ENCODE measurements around the gene XRCC1.

Gene XRCC1

GRCh38 chr19:43575156-43575950 is at the start of gene XRCC1, which contains the start of gene PINLYP:
Gene XRCC1 (minus strand): TSS chr19:43575527. CDS start chr19:43575458, 69 bp downstream.
Gene PINLYP (plus strand): TSS chr19:43575801. CDS start chr19:43577192, 1,391 bp downstream.
- no peaks in the 10 kb centered on the region for H3K27me3 ChIP-seq (replicated peaks; ENCODE audit: control insufficient read depth, insufficient read depth, low read length)
- no peaks in the 10 kb centered on the region; the same call in 1 of the 2 replicates for H3K36me3 ChIP-seq (ENCODE audit: control insufficient read depth, insufficient read depth, low read length)
- TF ChIP-seq, protein P1, sequence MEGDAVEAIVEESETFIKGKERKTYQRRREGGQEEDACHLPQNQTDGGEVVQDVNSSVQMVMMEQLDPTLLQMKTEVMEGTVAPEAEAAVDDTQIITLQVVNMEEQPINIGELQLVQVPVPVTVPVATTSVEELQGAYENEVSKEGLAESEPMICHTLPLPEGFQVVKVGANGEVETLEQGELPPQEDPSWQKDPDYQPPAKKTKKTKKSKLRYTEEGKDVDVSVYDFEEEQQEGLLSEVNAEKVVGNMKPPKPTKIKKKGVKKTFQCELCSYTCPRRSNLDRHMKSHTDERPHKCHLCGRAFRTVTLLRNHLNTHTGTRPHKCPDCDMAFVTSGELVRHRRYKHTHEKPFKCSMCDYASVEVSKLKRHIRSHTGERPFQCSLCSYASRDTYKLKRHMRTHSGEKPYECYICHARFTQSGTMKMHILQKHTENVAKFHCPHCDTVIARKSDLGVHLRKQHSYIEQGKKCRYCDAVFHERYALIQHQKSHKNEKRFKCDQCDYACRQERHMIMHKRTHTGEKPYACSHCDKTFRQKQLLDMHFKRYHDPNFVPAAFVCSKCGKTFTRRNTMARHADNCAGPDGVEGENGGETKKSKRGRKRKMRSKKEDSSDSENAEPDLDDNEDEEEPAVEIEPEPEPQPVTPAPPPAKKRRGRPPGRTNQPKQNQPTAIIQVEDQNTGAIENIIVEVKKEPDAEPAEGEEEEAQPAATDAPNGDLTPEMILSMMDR (IDR thresholded peaks at IDR 0.05; ENCODE audit: insufficient read depth, low read length, poor library complexity, severe bottlenecking) = no peak
- DNase-seq (ENCODE audit: extremely low read depth, insufficient read length) = peak; percentile 98
- H3K4me3 ChIP-seq (replicated peaks; ENCODE audit: low read depth, low read length) = peak within 1 kb of the TSS; percentile 82

GRCh38 chr19:43624933-43625332 is 49.6 kb upstream of the XRCC1 start:
- peak; percentile 66 for DNase-seq (ENCODE audit: extremely low read depth, insufficient read length)
- H3K27me3 ChIP-seq (replicated peaks; ENCODE audit: control insufficient read depth, insufficient read depth, low read length) = no peaks in the 10 kb centered on the region
- H3K36me3 ChIP-seq (ENCODE audit: control insufficient read depth, insufficient read depth, low read length) = no peaks in the 10 kb centered on the region
- H3K4me3 ChIP-seq (replicated peaks; ENCODE audit: low read depth, low read length) = no peak overlapping the region
- TF ChIP-seq, protein P1 (IDR thresholded peaks at IDR 0.05; ENCODE audit: insufficient read depth, low read length, poor library complexity, severe bottlenecking) = peak; percentile 55

DNA sequence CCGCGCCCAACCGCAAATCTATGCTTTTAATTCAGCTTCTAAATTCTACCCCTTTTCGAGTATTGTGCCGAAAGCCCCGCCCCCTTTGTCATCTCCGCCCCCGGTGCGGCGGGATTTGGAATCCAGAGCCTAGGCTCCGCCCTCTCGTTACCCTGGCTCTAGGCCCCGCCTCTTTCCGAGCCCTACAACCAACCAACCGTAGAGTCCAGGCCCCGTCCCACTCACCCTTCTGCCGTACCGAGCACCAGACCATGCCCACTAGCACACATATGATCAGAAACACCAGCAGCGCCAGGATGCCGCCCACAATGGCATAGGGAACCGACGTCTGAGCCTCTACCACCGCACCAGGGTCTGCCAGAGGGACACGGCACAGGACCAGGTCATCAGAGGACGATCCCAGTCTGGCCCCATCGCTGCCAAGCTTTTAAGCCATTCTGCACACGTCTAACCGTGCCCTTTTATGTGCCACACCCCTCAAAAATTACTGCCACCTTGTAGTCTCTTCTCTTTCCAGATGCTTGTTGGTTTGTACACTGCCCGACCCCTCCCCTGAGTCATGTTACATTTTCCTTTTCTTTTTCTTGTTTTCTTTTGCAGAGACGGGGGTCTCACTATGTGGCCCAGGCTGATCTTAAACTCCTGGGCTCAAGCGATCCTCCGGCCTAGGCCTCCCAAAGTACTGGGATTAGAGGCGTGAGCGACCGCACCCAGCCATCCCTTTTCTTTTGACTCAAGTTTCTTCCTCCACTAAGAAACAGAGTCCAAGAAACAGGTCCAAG is 48.8 kb upstream of the XRCC1 start:
- Histone ChIP-seq H3K36me3 (ENCODE audit: control insufficient read depth, insufficient read depth, low read length) (no peaks in the 10 kb centered on the region), H3K27me3 (replicated peaks; ENCODE audit: control insufficient read depth, insufficient read depth, low read length) (no peaks in the 10 kb centered on the region), H3K4me3 (replicated peaks; ENCODE audit: low read depth, low read length) (no peak overlapping the region)
- no peak for DNase-seq (ENCODE audit: extremely low read depth, insufficient read length)
- TF ChIP-seq, protein P1 (IDR thresholded peaks at IDR 0.05; ENCODE audit: insufficient read depth, low read length, poor library complexity, severe bottlenecking) = no peak

- TF ChIP-seq, protein P1 (IDR thresholded peaks at IDR 0.05; ENCODE audit: insufficient read depth, low read length, poor library complexity, severe bottlenecking) = no peak
- no peak for DNase-seq (ENCODE audit: extremely low read depth, insufficient read length)
- H3K36me3 ChIP-seq (ENCODE audit: control insufficient read depth, insufficient read depth, low read length) = no peaks in the 10 kb centered on the region
These were observed 47.6 kb upstream of the XRCC1 start for GRCh38 chr19:43622956-43623355.

GRCh38 chr19:43622070-43622469 is 46.7 kb upstream of the XRCC1 start:
- TF ChIP-seq, protein P1 (IDR thresholded peaks at IDR 0.05; ENCODE audit: insufficient read depth, low read length, poor library complexity, severe bottlenecking) = no peak
- no peaks in the 10 kb centered on the region for H3K36me3 ChIP-seq (ENCODE audit: control insufficient read depth, insufficient read depth, low read length)
- no peak for DNase-seq (ENCODE audit: extremely low read depth, insufficient read length)

More at GRCh38 chr19:43622956-43623355, 47.6 kb upstream of the XRCC1 start:
- Histone ChIP-seq H3K27me3 (replicated peaks; ENCODE audit: control insufficient read depth, insufficient read depth, low read length) (no peaks in the 10 kb centered on the region), H3K4me3 (replicated peaks; ENCODE audit: low read depth, low read length) (no peak overlapping the region)

More at GRCh38 chr19:43622070-43622469, 46.7 kb upstream of the XRCC1 start:
- Histone ChIP-seq H3K27me3 (replicated peaks; ENCODE audit: control insufficient read depth, insufficient read depth, low read length) (no peaks in the 10 kb centered on the region), H3K4me3 (replicated peaks; ENCODE audit: low read depth, low read length) (no peak overlapping the region)
